ENCODE data around the gene ANO9.

GRCh38 chr11:379205-380094 lies 62.4 kb downstream of the ANO9 start:
- TF ChIP-seq CTCF (IDR thresholded peaks at IDR 0.05) (no peak), POLR2A (IDR thresholded peaks at IDR 0.05) (no peak)
